Activated CD8-positive, alpha-beta memory T cell treated with anti-CD3 and anti-CD28 coated beads, Interleukin-2, amount 50 U/mL, for 1 hour (primary cell): Measurements from ENCODE around the gene CHD2.

Experiments used
- DNase-seq: peaks from one replicate; pipeline ENCODE4 v3.0.0-alpha.2; 2020; ENCODE audit errors: extremely low read depth

Gene CHD2

DNA sequence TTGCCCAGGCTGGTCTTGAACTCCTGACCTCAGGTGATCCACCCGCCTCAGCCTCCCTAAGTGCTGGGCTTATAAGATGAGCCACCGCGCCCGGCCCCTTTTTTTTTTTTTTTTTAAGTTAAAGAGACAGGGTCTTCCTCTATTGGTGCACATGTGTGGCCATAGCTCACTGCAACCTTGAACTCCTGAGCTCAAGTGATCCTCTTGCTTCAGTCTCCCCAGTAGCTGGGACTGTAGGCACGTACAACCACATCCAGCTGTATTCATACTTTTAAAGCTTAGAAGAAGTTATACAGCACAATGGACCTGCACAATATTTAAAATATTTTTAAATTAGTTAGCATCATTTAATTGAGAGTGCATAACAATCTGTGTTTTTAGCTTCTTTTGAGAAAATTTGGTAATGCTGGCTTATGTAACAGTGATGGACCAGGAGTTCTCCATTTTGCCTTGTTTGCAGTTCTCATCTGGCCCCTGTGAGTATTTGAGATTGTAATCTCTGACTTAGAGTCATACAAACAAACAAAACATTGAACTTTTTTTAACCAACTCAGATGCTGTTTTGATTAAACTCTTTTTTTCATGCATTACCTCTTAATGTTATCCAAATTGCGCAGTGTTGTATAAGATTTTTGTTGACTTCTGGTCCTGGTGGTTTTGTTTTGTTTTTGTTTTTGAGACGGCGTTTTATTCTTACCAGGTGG lies 33.0 kb downstream of the CHD2 start:
- DNase-seq, result no peak

DNA sequence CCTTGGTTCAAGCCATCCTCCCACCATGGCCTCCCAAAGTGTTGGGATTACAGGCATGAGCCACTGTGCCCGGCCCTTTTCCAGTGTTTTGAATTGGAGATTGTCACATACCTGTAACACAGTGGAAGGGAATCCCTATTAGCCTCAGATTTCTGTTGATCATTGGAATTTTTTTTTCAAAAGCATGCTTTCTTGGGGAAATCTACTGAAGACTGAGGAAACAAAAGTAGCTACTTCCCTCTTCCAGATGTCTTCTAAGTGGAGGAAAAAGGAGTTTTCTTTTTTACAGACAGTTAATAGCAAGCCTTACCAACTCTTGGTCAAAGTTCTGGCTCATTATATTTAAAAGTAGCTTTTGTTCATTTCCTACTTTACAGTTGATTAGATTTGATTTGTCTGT lies 33.7 kb downstream of the CHD2 start:
- no peak for DNase-seq

DNA sequence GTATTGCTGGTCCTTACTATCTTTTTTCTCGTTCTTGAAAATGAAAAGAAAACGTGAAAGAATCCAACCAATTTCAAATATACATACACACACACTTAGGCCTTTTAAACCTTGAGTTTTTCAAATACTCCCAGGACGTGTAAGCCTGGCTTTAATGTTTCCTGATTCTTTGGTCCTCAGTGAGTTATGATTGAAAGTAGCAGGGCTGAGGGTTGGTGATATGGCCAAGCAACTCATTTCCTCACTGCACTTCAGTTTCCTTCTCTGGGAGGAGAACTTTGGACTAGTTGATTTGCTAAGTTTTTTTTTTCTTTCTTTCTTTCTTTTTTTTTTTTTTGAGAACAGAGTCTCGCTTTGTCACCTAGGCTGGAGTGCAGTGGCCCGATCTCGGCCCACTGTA lies 34.6 kb downstream of the CHD2 start:
- DNase-seq, result no peak

DNA sequence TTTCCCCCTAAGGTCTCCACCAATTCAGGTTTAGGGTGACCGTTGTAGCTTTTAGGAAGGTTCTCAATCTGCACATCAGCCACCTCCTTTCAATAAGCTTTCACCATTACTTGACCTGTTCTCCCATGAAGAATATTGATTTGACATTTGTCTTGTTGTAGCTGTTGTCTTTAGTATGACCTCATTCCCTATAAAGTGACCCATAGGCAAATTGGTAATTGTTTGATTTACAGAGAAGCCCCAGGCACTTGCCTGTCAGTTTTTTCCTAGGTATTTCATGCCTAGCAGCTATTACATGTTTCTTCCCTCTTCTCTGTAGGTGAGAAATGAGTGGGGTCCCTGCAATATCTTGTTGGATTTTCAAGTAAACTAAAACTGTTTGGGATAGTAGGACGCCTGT lies 36.0 kb downstream of the CHD2 start:
- DNase-seq, result no peak

DNA sequence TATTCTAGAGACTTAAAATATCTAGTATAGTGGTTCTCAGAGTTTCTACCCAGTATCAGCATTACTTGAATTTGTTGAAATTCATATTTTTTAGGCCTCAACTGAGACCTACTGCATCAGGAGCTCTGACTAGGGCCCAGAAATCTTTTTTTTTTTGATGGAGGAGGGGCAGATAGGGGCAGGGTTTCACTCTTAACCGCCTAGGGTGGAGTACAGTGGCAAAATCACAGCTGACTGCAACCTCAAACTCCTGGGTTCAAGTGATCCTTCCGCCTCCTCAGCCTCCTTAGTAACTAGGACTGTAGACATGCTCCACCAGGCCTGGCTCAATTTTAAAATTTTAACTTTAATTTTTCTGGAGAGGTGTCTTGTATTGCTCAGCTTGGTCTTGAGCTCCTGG lies 36.6 kb downstream of the CHD2 start:
- no peak for DNase-seq

DNA sequence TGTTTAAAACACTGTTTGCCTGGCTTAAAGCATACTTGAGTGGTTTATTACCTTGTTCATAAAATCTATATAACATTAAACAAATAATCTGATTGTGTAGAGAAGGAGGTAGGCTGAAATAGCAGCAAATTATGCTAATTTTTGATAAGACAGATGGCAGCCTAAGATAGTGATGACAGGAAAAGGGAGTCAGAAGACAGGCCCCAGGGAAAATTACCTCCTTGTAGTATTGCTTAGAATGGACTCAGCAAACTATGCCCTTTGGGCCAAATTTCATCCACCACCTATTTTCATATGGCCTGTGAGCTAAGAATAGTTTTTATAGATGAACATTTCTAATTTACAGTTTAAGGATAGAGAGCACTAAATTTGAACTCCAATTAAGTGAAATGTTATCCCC lies 37.8 kb downstream of the CHD2 start:
- no peak for DNase-seq

DNA sequence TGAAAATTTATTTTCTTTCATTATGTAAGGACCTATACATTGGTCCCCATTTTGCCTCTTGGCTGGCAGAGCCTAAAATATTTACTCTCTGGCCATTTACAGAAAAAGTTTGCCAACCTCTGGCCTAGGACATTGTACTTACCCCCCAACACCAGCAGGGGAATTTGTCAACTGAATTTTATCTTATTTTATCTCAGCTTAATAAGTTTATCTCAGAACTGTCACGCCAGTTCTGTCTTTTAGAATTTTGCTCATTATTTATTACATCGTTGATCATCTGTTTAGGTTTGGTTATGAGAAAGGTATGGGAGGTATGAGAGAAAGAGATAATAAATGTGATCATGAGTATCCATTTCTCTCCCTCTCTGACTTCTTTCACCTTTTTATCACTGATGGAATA lies 38.3 kb downstream of the CHD2 start:
- no peak for DNase-seq

DNA sequence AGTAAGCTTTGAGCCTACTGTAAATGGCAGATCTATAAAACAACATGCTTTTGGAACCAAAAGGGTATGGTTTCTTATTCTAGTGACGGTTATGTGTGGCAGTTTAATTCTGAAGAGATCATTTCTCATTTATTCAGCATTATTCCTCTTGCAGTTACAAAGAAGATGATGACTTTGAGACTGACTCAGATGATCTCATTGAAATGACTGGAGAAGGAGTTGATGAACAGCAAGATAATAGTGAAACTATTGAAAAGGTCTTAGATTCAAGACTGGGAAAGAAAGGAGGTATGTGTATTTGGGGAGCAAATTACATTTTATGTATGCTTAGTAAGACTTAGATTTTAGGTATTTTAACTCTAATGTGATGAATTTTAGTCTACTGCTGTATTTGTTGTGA lies 41.5 kb downstream of the CHD2 start:
- no peak for DNase-seq

DNA sequence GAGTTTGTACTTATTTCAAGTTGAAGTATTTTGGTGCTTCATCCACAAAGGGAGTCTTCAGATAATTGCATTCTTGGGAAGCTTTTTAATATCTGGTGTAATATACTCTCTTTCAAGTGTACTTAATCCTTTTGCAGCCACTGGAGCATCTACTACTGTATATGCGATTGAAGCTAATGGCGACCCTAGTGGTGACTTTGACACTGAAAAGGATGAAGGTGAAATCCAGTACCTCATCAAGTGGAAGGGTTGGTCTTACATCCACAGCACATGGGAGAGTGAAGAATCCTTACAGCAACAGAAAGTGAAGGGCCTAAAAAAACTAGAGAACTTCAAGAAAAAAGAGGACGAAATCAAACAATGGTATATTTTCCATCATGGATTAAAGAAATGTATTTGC lies 42.6 kb downstream of the CHD2 start:
- DNase-seq, result no peak

DNA sequence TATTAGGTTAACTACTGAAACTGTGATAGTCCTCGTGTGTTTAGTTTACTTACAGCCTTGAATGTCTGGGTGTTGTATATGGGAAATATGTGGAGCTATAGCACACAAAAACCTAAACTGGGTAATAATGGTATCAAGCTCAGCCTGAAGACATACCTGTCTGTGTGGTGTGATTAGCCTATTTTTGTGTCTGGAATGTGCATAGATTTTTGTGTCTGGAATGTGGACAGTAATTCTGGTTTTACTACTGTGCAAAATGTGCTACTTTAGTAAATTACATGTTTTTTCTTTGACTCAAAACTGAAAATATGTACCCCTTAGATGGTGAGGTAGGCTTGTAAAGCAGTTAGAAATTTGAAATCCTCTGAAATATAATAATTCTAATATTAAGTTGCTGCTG lies 43.5 kb downstream of the CHD2 start:
- DNase-seq, result no peak

DNA sequence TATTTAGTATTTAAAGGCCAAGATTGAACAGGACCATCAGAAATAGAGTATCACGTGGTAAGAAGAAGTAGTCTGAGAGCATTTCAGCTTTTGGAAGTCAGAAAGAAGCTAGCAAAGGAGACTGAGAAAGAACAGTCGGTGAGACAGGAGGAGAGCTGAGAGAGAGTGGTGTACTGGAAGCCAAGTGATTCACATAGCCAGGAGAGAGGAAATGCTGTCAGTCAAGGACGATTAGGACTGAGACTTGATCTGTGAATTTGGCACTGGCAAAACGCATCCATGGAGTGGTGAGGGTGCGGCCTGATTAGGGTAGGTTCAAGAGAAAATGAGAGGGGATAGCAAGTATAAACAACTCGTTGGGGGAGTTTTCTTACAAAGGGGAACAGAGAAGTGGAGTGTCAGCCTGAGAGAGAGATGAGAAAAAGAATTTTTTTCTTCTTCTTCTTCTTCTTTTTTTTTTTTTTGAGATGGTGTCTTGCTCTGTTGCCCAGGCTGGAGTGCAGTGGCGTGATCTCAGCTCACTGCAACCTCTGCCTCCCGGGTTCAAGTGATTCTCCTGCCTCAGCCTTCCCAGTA lies 44.9 kb downstream of the CHD2 start:
- no peak for DNase-seq

DNA sequence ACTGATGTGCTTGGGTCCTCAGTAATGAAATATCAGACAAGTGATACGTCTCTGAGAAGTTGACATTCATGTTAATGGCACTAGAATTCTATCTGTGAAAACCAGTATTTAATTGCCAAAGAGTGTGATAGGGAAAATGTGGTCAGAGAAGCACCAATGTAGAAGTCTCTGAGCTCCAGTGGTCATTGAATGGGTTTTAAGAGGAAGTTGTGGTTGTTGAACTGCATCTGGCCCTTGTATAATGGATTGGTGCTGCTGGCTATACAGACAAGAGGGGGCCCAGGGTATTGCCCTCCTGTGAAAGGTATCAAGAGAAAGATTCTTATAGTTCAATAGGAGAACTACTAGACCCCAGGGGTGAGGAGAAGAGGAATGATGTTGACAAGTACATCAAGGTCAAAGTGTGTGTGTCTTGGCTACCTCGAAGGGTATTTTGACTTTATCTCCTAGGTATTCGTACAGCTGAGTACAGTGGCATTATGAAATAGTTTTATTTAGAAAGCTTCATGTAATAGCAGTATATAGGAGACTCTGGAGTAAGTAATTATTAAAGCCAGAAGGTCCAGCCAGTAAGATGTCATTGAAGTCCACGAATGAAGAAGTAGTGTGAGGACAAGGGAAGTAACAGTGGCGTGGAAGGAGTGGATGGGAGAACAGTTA lies 47.1 kb downstream of the CHD2 start:
- no peak for DNase-seq

DNA sequence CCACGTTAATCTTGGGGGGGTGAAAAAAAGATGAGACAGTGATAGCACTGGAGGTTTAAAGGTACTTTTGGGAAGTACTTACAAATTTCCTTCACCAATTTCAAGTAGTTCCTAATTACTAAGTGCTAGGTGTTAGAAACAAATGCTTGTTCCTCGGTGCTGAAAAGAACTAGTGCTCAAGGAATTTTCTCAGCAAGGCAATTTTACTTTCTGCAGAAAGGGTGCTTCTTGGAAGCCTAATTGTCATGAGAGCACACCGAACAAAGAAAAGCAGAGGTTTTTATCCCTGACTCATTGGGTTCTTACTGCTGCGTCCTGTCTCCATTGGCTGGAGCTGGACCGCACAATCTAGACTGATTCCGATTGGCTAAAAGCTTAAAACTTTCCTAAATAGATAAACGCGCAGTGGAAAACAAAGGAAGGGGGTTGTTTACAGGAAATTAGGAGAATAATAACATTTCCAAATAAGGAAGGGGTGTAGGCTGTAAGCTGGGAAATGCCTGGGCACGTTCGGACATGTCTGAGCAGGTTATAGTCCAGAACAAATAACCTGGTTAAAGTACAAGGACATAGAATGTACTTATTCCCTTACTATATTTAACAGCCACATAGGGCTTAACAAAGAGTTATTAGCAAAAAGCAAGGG lies 49.6 kb downstream of the CHD2 start:
- no peak for DNase-seq

DNA sequence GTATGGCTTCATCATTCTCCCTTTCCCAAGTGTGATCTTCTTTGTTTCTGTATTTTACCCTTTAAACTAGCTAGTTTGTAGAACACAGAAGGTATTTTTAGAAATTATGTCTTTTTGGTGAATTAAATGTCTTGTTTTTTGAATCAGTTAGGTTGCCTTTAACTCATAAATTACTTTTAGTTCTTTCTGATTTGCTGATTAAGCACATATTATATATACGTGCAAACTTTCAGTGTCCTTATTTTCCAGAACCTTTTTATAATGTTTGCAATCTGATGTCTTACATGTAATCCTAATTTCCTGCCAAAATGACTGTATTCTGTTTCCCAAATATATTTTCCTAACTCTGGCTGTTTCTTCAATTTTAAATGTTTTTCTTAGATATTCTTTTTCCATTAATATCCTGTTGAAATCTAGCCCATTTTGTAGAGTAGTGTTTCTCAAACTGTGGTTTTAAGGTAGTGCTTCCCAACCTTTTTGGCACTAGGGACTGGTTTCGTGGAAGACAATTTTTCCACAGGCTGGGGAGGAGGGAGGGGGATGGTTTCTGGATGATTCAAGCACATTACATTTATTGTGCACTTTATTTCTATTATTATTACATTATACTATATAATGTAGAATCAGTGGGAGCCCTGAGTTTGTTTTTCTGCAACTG lies 51.8 kb downstream of the CHD2 start:
- no peak for DNase-seq

DNA sequence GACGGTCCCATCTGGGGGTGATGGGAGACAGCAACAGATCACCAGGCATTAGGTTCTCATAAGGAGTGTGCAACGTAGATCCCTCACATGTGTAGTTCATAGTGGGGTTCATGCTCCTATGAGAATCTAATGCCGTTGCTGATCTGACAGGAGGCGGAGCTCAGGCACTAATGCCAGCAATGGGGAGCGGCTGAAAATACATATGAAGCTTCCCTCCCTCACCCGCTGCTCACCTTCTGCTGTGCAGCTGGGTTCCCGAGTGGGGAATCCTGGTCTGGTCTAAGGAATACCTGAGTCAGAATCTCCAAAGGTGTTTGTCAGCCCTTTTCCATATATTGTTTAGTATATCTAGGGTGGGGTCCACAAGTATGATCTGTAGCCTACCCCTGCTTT lies 52.3 kb downstream of the CHD2 start:
- no peak for DNase-seq

DNA sequence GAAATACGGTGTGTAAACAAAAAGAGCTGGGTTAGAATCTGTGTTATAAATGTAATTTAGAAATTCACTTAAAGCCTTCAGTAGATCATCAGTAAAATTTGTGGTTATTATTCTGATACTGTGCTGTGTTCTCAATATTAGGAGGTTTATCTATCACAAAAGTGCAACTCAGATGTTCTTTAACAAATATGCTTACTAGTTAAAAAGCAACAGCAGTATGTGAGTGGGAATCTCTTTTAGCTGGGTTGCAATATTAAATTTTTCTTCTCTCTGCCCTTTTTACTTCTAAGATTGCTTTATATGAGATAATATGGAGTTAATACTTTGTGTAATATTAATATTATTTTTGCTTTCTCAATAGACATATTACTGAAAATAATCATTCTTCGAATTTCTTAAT lies 53.4 kb downstream of the CHD2 start:
- no peak for DNase-seq

DNA sequence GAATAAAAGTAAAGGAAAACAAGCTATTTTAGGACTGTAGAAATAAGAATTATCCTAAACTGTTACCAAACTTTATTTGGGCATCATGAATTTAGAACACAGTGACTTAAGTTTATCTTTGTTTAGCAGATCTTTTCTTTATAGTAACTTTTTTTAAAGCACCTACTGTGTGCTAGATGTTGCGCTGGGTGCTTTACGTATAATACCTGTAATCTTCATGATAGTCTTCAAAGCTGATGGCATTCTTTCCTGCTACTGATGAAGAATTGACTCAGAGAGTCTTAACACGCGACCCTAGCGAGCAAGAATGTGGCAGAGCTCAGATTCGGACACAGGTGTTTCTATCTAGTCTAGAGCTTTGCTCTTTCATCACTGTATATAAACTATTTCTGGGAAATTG lies 53.9 kb downstream of the CHD2 start:
- DNase-seq, result no peak

DNA sequence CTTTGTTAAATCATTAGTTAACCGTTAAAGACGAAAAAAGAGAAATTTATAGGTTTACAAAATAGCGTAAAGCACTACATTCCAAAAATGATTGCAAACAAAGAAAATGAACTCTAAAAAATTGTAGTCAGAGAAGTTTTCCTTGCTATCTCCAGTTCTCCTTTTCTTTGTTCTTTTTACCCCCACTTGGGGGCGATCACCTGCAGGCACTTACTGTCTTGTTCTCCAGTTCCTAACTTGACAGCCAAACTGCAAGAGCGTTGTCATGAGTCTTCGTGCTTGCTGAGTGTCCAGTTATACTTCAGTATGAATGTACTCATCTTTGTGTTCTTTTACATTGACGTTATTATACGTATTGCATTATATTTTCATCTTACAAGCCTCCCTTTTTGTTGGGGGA lies 54.5 kb downstream of the CHD2 start:
- DNase-seq, result no peak

DNA sequence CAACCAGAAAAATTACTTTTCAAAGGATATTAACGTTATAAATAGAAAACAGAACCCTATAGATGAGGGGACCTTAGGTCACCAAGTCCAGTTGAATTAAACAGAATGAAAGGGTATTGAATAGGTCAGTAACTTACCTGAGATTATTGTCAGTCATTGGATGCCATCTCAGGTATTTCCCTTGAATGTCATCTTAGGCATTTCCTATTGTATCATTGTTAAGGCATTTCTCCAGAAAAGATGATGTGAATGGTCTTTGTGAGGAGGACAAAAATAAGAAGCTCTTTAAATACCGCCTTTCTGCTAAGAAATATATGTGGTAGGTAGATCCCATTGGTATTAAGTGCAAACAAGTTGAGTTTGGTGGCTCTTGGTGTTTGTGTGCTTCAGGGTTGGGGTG lies 55.6 kb downstream of the CHD2 start:
- DNase-seq, result no peak

DNA sequence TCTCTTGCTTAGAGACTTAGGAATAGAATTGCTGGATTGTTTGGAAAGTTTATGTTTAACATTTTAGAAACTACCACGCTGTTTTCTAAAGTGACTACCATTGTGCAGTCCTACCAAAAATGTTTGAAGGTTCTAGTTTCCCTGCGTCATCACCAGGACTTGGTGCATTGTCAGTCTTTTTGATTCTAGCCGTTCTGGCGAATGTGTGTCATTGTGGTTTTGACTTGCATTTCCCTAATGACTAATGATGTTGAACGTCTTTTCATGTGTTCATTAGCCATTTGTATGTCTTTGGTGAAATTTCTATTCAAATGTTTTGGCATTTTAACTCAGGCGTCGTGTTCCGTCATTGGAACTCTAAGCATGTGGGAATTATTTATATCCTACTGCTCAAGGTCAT lies 58.0 kb downstream of the CHD2 start:
- peak; percentile 21 for DNase-seq

DNA sequence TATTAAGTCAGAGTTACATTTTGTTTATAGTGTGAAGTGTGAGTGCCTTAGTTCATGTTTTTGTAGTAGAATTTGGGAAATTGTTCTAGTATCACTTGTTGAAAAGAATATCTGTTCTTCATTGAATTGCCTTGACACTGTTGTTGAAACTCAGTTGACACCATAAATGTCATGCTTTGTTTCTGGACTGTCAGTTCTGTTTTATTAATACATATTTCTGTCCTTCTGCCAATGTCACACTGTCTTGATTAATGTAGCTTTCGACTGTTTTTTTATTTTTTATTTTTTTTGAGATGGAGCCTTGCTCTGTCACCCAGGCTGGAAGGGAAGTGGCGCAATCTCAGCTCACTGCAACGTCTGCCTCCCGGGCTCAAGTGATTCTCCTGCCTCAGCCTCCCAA lies 59.1 kb downstream of the CHD2 start:
- no peak for DNase-seq

DNA sequence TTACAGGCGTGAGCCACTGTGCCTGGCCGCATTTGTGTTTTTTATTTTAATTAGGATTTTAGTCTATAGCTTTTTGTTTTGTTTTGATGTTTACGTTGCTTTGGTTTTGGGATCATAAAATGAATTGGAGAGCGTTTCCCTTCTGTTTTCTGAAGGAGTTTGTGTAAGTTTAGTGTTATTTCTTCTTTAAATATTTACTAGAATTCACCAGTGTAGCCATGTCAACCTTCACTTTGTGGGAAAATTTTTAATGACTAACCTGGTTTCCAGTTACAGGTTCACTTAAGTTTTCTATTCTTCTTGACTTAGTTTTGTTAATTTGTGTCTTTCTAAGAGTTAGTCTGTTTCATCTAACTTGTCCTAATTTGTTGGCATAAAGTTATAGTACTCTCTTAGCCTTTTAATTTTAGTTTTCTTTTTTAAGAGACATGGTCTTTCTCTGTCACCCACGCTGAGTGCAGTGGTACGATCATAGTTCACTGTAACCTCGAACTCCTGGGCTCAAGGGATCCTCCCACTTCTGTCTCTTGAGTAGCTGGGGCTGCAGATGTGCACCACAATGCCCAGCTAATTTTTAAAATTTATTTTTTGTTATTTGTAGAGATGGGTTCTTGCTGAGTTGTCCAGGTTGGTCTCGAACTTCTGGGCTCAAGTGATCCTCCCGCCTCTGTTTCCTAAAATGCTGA lies 61.0 kb downstream of the CHD2 start:
- DNase-seq, result no peak
